DMS153 treated with DMSO at 0.1 percent for 48 hours (cell line): ENCODE measurements around the gene PDAP1.
A peak's percentile ranks its signal among the peaks of the same experiment; 100 is the strongest.
"Not testable (repeated sequence)": the region's sequence is repeated elsewhere in the genome, so short reads cannot be mapped to it uniquely, and the experiment has no call there.

ENCODE experiments used
- DNase-seq: peaks from one replicate; lab custom pipeline; 2025; ENCODE audit not compliant: unreplicated experiment; lab: John Stamatoyannopoulos, UW

The PDAP1 gene

GRCh38 chr7:99428972-99429566 lies 20.7 kb upstream of the PDAP1 start:
- no peak for DNase-seq

GRCh38 chr7:99424932-99425730 lies 16.7 kb upstream of the PDAP1 start:
- DNase-seq, result no peak

- DNase-seq, result peak; percentile 70
Observed at GRCh38 chr7:99422625-99423024, 14.2 kb upstream of the PDAP1 start.

GRCh38 chr7:99422186-99422585 lies 13.8 kb upstream of the PDAP1 start:
- peak; percentile 34 for DNase-seq

- DNase-seq, result no peak
Observed at GRCh38 chr7:99420986-99421385, 12.6 kb upstream of the PDAP1 start.

- DNase-seq, result no peak
Observed at GRCh38 chr7:99420213-99420612, 11.8 kb upstream of the PDAP1 start.

- no peak for DNase-seq
Observed at GRCh38 chr7:99419323-99420021, 11.1 kb upstream of the PDAP1 start.

- no peak for DNase-seq
Observed at GRCh38 chr7:99418260-99418659, 9.9 kb upstream of the PDAP1 start.

- DNase-seq, result not testable (repeated sequence)
Observed at GRCh38 chr7:99415513-99416127, 7.2 kb upstream of the PDAP1 start.

GRCh38 chr7:99410635-99411034 lies 2.2 kb upstream of the PDAP1 start:
- DNase-seq, result no peak

GRCh38 chr7:99409806-99410205 lies 1.4 kb upstream of the PDAP1 start:
- DNase-seq, result no peak

GRCh38 chr7:99409192-99409572 lies 785 bp upstream of the PDAP1 start:
- no peak for DNase-seq

- DNase-seq, result no peak
Observed at GRCh38 chr7:99407872-99408378, 472 bp downstream of the PDAP1 start.

GRCh38 chr7:99406557-99406956 lies 1.8 kb downstream of the PDAP1 start:
- no peak for DNase-seq

GRCh38 chr7:99404977-99405320 lies 3.4 kb downstream of the PDAP1 start:
- DNase-seq, result no peak

GRCh38 chr7:99404235-99404976 lies 4.0 kb downstream of the PDAP1 start:
- no peak for DNase-seq

GRCh38 chr7:99403764-99404163 lies 4.6 kb downstream of the PDAP1 start:
- no peak for DNase-seq

GRCh38 chr7:99402854-99403253 lies 5.5 kb downstream of the PDAP1 start:
- no peak for DNase-seq

- DNase-seq, result no peak
Observed at GRCh38 chr7:99399597-99399996, 8.8 kb downstream of the PDAP1 start.

- DNase-seq, result no peak
Observed at GRCh38 chr7:99398891-99399445, 9.4 kb downstream of the PDAP1 start.
